Natural killer cell treated with Interleukin-12 subunit alpha and Interleukin-12 subunit beta and Interleukin-15 and Interleukin-18, amount 100 ng/mL, for 72 hours (primary cell): ENCODE data around the gene STAP2. TPM values are rescaled to one million over a fixed set of nuclear protein-coding genes. Genes with fewer than 3 reads are reported as not detected.
"Not testable (repeated sequence)": the region's sequence is repeated elsewhere in the genome, so short reads cannot be mapped to it uniquely, and the experiment has no call there.

Experiments used
- ATAC-seq, 2 donors: fragments of 150-1000 bp; cut with Tn5 transposase in 1 of 2; sonication (Bioruptor Pico), chemical (Tn5 transposase) in 1 of 2; 2 replicates each; pipeline ENCODE4 v1.10.0; 2021
- DNase-seq: peaks from one replicate; pipeline ENCODE4 v3.0.0; 2022; ENCODE audit warnings: low spot score
- H3K27ac Mint-ChIP-seq, 2 donors: 1 replicate in 1 of 2; 2 replicates in 1 of 2; pipeline ENCODE4 v1.8.0; 2022; ENCODE audit warnings: mixed read lengths in 2 of 2, mild to moderate bottlenecking in 1 of 2, moderate library complexity in 1 of 2
- H3K27me3 Mint-ChIP-seq, 2 donors: 1 replicate in 1 of 2; 2 replicates in 1 of 2; pipeline ENCODE4 v1.8.0; 2022; ENCODE audit warnings: mixed read lengths in 2 of 2
- H3K36me3 Mint-ChIP-seq: one replicate; pipeline ENCODE4 v1.8.0; 2022; ENCODE audit warnings: mixed read lengths
- H3K4me1 Mint-ChIP-seq, 2 donors: 1 replicate in 1 of 2; 2 replicates in 1 of 2; pipeline ENCODE4 v1.8.0; 2022; ENCODE audit warnings: low read depth in 2 of 2, mixed read lengths in 2 of 2, mild to moderate bottlenecking in 1 of 2
- H3K4me3 Mint-ChIP-seq: one replicate; pipeline ENCODE4 v1.8.0; 2022; ENCODE audit warnings: mixed read lengths
- H3K9me3 Mint-ChIP-seq: 2 replicates; pipeline ENCODE4 v1.8.0; 2022; ENCODE audit warnings: mixed read lengths
- total RNA-seq, 2 donors: library from RNA; stranded (reverse); gene quantifications; one replicate each; pipeline ENCODE4 v1.2.3, GENCODE V29; 2022

Gene STAP2
- total RNA-seq, 2 donors from 2014 or later = 7.3 to 12.8 TPM

DNA sequence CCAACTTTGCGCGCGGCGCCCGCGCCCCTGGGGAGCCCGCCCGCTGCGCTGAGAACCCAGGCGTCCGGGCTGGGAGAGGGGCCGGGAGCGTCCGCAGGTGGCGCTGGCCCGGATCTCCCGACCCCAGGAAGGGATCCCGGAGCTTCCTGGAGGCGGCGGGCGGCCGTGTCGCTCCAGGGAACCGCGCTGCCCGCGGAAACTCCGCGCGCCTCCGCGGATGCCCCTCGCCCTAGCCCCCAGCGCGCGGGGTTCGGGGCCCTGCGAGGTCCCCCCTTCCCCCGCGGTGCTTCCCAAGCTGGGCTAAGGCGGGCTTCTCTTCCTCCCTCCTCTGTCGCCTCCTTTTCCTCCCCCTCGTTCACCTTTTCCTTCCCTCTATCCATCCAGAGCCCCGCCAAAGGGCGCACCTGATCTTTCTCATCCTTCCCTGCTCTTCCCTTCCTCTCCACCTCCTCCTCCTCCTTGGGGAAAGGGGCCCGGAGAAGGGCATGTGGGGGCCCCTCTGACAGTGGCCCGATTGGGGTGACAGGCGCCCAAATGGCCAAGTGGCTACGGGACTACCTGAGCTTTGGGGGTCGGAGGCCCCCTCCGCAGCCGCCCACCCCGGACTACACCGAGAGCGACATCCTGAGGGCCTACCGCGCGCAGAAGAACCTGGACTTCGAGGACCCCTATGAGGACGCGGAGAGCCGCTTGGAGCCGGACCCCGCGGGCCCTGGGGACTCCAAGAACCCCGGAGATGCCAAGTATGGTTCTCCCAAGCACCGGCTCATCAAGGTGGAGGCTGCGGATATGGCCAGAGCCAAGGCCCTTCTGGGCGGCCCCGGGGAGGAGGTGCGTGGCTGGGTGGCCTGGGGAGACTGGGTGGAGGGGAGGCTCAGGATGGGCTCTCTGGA lies 58.9 kb downstream of the STAP2 start:
- DNase-seq (no peak), ATAC-seq (no peak)
- Mint-ChIP-seq H3K4me3 (no peak overlapping the region), H3K9me3 (no peaks in the 10 kb centered on the region), H3K36me3 (no peaks in the 10 kb centered on the region), H3K4me1 (peaks cover 0 to 6% of the 10 kb centered on the region in 2 donors), H3K27ac (no peak overlapping the region), H3K27me3 (peaks cover 6 to 14% of the 10 kb centered on the region in 2 donors)

GRCh38 chr19:4279267-4279529 lies 59.4 kb downstream of the STAP2 start:
- peaks cover 6 to 14% of the 10 kb centered on the region in 2 donors for H3K27me3 Mint-ChIP-seq
- H3K9me3 Mint-ChIP-seq = no peaks in the 10 kb centered on the region
- no peak overlapping the region for H3K27ac Mint-ChIP-seq
- no peak overlapping the region for H3K4me3 Mint-ChIP-seq
- no peak for DNase-seq
- H3K36me3 Mint-ChIP-seq = no peaks in the 10 kb centered on the region
- ATAC-seq = no peak
- peaks cover 0 to 6% of the 10 kb centered on the region in 2 donors for H3K4me1 Mint-ChIP-seq

GRCh38 chr19:4278419-4279266 lies 60.0 kb downstream of the STAP2 start, which contains the start of gene SHD:
Gene SHD, plus strand, starts transcription at chr19:4279266. Its CDS starts 798 bp downstream, at chr19:4280064.
- peaks cover 0 to 6% of the 10 kb centered on the region in 2 donors for H3K4me1 Mint-ChIP-seq
- H3K27ac Mint-ChIP-seq = no peak within 1 kb of the TSS
- DNase-seq (no peak), ATAC-seq (no peak)
- no peaks in the 10 kb centered on the region for H3K36me3 Mint-ChIP-seq
- no peak within 1 kb of the TSS for H3K4me3 Mint-ChIP-seq
- H3K27me3 Mint-ChIP-seq = peaks cover 6 to 14% of the 10 kb centered on the region in 2 donors
- no peaks in the 10 kb centered on the region for H3K9me3 Mint-ChIP-seq

GRCh38 chr19:4278010-4278409 lies 60.6 kb downstream of the STAP2 start:
- no peaks in the 10 kb centered on the region for H3K36me3 Mint-ChIP-seq
- peaks cover 0 to 6% of the 10 kb centered on the region in 2 donors for H3K4me1 Mint-ChIP-seq
- DNase-seq (no peak), ATAC-seq (no peak)
- no peaks in the 10 kb centered on the region for H3K9me3 Mint-ChIP-seq
- H3K4me3 Mint-ChIP-seq = no peak overlapping the region
- no peak overlapping the region for H3K27ac Mint-ChIP-seq
- H3K27me3 Mint-ChIP-seq = peaks cover 6 to 14% of the 10 kb centered on the region in 2 donors

DNA sequence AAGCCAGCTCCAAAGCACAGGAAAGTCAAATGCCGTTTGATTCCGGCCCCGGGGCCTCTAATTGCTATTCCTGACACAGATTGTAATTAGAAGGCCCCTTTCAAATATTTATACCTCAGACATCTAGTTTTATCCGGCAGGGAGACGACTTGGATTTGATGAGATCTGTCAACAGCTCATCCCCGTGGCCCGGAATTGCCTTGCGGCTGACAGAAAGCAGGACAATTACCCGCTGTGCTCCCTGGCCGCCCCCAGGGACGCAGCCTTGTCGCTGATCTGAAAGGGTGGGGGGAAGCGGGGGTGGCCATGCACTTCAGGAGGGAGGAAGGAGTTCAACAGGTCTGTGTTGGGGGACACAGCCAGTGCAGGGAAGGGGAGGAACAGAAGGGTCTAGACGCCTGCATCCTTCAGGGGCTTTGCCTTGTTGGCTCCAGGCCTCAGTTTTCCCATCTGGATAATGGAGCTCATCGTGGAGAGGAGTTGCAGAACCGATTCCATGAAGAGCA lies 61.4 kb downstream of the STAP2 start:
- Mint-ChIP-seq H3K36me3 (no peaks in the 10 kb centered on the region), H3K9me3 (no peaks in the 10 kb centered on the region), H3K4me1 (peaks cover 0 to 6% of the 10 kb centered on the region in 2 donors), H3K27ac (no peak overlapping the region), H3K4me3 (no peak overlapping the region), H3K27me3 (peaks cover 6 to 14% of the 10 kb centered on the region in 2 donors)
- ATAC-seq (no peak), DNase-seq (no peak)

- not testable (repeated sequence) for H3K4me3 Mint-ChIP-seq, H3K9me3 Mint-ChIP-seq, ATAC-seq
Observed at GRCh38 chr19:4274321-4274686, 64.3 kb downstream of the STAP2 start.

More at GRCh38 chr19:4274321-4274686, 64.3 kb downstream of the STAP2 start:
- H3K4me1 Mint-ChIP-seq, DNase-seq, H3K27me3 Mint-ChIP-seq, H3K27ac Mint-ChIP-seq, H3K36me3 Mint-ChIP-seq: not testable (repeated sequence)

Other genes starting within 250 kb of the STAP2 start
- 100 to 1,000 TPM; 170 to 206 TPM for gene MAP2K2, start 214.7 kb downstream of the STAP2 start, total RNA-seq
- gene CREB3L3, start 185.2 kb downstream of the STAP2 start, total RNA-seq = not detected
- gene SIRT6, start 156.3 kb downstream of the STAP2 start, total RNA-seq = 10 to 100 TPM; 51.4 to 56.7 TPM
- under 1 TPM; 0.33 to 0.74 TPM for gene ANKRD24, start 156.1 kb downstream of the STAP2 start, total RNA-seq
- gene EBI3, start 109.3 kb downstream of the STAP2 start, total RNA-seq = 100 to 1,000 TPM in 1 of 2 donors, 10 to 100 TPM in 1; 32.4 to 131 TPM
- gene YJU2, start 91.7 kb downstream of the STAP2 start, total RNA-seq = 10 to 100 TPM; 30.2 to 33.3 TPM
- not detected for gene SHD, start 59.6 kb downstream of the STAP2 start, total RNA-seq
- gene TMIGD2, start 36.4 kb downstream of the STAP2 start, total RNA-seq = 1 to 10 TPM; 4.6 to 5.1 TPM
- gene FSD1, start 34.2 kb downstream of the STAP2 start, total RNA-seq = 10 to 100 TPM; 16.0 to 24.7 TPM
- gene MPND, start 4.7 kb upstream of the STAP2 start, total RNA-seq = 10 to 100 TPM; 28.3 to 73.5 TPM
- 10 to 100 TPM; 47.0 to 50.8 TPM for gene SH3GL1, start 61.7 kb upstream of the STAP2 start, total RNA-seq
- gene CHAF1A, start 63.8 kb upstream of the STAP2 start, total RNA-seq = 100 to 1,000 TPM in 1 of 2 donors, 10 to 100 TPM in 1; 54.6 to 125 TPM
- gene UBXN6, start 119.0 kb upstream of the STAP2 start, total RNA-seq = 10 to 100 TPM; 56.9 to 63.9 TPM
- 10 to 100 TPM; 43.3 to 47.6 TPM for gene HDGFL2, start 133.5 kb upstream of the STAP2 start, total RNA-seq
- gene PLIN4, start 179.7 kb upstream of the STAP2 start, total RNA-seq = not detected
- not detected for gene PLIN5, start 196.4 kb upstream of the STAP2 start, total RNA-seq
- under 1 TPM in 1 of 2 donors, not detected in 1; 0.36 TPM for gene LRG1, start 201.2 kb upstream of the STAP2 start, total RNA-seq
- gene SEMA6B, start 220.9 kb upstream of the STAP2 start, total RNA-seq = under 1 TPM in 1 of 2 donors, not detected in 1; 0.14 TPM